OCI-LY1 (cell line): Measurements from ENCODE around the gene GHRL.

Source experiments
- EZH2 ChIP-seq: fragments of 200-600 bp; sonication (generic), shearing (Covaris generic); IDR thresholded peaks from 2 replicates; pipeline ENCODE4 v1.8.0; 2017; ENCODE audit warnings: borderline replicate concordance, mixed run types, mild to moderate bottlenecking, antibody characterized with exemption, low read length, moderate library complexity, mixed read lengths
- TF ChIP-seq, protein P1 (sequence below): fragments of 200-600 bp; sonication (generic), shearing (Covaris generic); IDR thresholded peaks from 2 replicates; pipeline ENCODE4 v1.5.1; 2017; ENCODE audit warnings: mild to moderate bottlenecking, antibody characterized with exemption, low read length, moderate library complexity, mixed read lengths

DNA sequence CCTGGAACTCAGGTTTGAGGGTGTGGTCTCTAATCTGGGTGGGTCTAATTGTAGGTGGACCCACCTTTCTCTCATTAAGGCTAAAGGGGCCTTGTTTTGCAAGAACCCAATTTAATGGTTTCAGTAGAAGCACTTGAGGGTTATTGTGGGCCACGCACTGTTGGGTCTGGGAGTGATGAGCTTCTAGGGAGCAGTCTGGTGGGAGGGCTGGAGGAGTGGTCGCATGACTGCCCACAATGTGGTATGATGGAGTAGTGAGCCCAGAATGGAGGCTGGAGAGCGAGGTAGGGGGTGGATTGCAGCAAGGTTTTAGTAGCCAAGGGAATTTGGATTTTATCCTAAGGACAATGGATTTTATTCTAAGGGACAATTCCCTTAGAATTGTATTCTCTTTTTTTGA lies 41.7 kb downstream of the GHRL start:
- TF ChIP-seq, protein P1, sequence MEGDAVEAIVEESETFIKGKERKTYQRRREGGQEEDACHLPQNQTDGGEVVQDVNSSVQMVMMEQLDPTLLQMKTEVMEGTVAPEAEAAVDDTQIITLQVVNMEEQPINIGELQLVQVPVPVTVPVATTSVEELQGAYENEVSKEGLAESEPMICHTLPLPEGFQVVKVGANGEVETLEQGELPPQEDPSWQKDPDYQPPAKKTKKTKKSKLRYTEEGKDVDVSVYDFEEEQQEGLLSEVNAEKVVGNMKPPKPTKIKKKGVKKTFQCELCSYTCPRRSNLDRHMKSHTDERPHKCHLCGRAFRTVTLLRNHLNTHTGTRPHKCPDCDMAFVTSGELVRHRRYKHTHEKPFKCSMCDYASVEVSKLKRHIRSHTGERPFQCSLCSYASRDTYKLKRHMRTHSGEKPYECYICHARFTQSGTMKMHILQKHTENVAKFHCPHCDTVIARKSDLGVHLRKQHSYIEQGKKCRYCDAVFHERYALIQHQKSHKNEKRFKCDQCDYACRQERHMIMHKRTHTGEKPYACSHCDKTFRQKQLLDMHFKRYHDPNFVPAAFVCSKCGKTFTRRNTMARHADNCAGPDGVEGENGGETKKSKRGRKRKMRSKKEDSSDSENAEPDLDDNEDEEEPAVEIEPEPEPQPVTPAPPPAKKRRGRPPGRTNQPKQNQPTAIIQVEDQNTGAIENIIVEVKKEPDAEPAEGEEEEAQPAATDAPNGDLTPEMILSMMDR, result no peak
- TF ChIP-seq EZH2, result no peak
